Activated T-helper 2 cell treated with anti-CD3 and anti-CD28 coated beads, Interferon-gamma antibody, Interleukin-2, Interleukin-4, amounts not matched to agents 10 μg/mL and 5 μg/mL and 100 μg/mL, durations not matched to agents 14 hours and 24 hours and 36 hours (primary cell): ENCODE measurements around the gene FICD. TPM values are rescaled to one million over a fixed set of nuclear protein-coding genes. Genes with fewer than 3 reads are reported as not detected.

Source experiments
- DNase-seq: peaks from one replicate; pipeline ENCODE4 v3.0.0; 2021; ENCODE audit warnings: low spot score
- H3K27ac Mint-ChIP-seq: one replicate; pipeline ENCODE4 v1.8.0; 2021; ENCODE audit warnings: mixed read lengths
- H3K27me3 Mint-ChIP-seq: one replicate; pipeline ENCODE4 v1.8.0; 2021; ENCODE audit warnings: low read depth, mixed read lengths
- H3K36me3 Mint-ChIP-seq: one replicate; pipeline ENCODE4 v1.8.0; 2021; ENCODE audit warnings: low read depth, mixed read lengths
- H3K4me1 Mint-ChIP-seq: one replicate; pipeline ENCODE4 v1.8.0; 2021; ENCODE audit warnings: low read depth, mixed read lengths
- H3K4me3 Mint-ChIP-seq: one replicate; pipeline ENCODE4 v1.8.0; 2021; ENCODE audit warnings: low read depth, mild to moderate bottlenecking, moderate library complexity, mixed read lengths
- H3K9me3 Mint-ChIP-seq: one replicate; pipeline ENCODE4 v1.8.0; 2021; ENCODE audit warnings: mixed read lengths
- intact Hi-C: fragments of 100-400 bp; cut with micrococcal nuclease; formaldehyde crosslinking; loops from one replicate; pipeline ENCODE4 v1.15.1; 2023
- total RNA-seq: library from RNA; stranded (reverse); gene quantifications from 2 replicates; pipeline ENCODE4 v1.2.3, GENCODE V29; 2022

Gene FICD
- total RNA-seq, 1 donor from 2014 or later = 7.1 TPM

DNA sequence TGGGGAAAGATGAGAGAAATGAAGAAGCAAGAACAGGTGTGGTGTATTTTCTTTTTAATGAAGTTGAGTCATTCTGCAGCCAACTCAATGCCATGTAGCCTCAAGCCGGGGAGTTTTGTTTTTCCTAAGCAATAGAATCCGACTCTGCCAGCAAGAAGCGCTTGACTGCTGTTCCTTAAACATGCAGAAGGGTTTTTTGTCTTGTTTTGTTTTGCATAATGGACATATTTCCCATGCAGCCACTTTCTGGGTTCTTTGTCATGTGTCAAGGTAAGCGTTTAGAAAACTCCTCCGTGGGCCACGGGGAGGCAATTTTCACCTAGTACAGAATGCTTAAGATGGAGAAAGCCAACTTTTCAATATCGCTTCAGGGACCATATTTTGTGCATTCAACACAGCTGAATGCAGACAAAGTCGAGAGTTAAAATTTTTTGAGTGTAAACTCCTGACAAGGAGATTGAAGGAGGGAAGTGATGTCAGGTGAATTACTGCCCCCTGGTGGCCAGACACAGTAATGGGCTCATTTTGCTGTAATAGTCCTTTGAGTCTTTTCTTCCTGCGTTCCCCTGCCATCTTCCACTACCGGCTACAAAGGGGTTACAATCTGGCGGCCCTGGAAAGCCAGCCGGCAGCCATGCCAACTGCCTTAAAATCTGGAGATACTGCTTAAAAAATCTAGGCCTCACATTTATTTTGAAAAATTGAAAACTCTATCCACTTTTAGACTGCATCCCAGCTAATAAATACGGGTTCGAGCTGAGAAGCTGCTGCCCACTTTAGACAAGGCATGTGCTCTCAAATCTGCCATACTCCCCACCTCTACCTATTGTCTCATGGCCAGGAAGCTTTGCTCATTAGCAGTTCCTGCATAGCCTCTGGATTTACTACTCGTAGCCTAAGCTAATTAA is 3.2 kb upstream of the FICD start:
- Mint-ChIP-seq H3K36me3 (no peaks in the 10 kb centered on the region), H3K9me3 (no peaks in the 10 kb centered on the region), H3K4me3 (no peak overlapping the region), H3K27ac (no peak overlapping the region), H3K27me3 (no peaks in the 10 kb centered on the region), H3K4me1 (peaks cover 32% of the 10 kb centered on the region)
- intact Hi-C loops = loop anchor here (5.0 to 10.0 kb wide), 2 partner anchors 520 to 837 kb away; no protein-coding TSS in a partner anchor
- peak; percentile 64 for DNase-seq

GRCh38 chr12:108514468-108514972 is 557 bp upstream of the FICD start:
- intact Hi-C loops = loop anchor here (5.0 to 10.0 kb wide), 2 partner anchors 522 to 840 kb away; no protein-coding TSS in a partner anchor
- no peak for DNase-seq
- H3K27me3 Mint-ChIP-seq = no peaks in the 10 kb centered on the region
- peaks cover 27% of the 10 kb centered on the region for H3K4me1 Mint-ChIP-seq
- H3K4me3 Mint-ChIP-seq = peak overlapping the region; percentile 86
- H3K27ac Mint-ChIP-seq = peak overlapping the region; percentile 60
- H3K36me3 Mint-ChIP-seq = peaks cover 15% of the 10 kb centered on the region
- H3K9me3 Mint-ChIP-seq = no peaks in the 10 kb centered on the region

DNA sequence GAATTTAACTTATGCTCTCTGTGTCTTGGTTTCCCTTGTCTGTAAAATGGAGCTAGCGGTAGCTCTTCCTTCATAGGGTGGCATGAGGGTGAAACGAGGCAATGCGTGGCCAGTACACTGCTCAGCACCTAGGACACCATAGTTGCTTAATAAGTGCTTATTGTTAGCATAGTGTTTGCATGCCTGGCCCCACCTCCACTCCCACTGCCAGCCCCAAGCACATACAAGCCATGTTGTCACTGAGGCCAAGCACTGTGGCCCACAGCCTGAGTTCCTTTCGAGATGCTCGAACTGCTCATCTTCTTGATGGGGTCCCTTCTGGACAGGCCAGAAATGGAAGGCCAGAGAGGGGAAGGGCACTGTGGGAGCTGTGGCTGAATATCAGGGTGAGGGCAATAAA is 839 bp downstream of the FICD start:
- Mint-ChIP-seq H3K27me3 (no peaks in the 10 kb centered on the region), H3K9me3 (no peaks in the 10 kb centered on the region), H3K36me3 (peaks cover 28% of the 10 kb centered on the region), H3K4me1 (peaks cover 27% of the 10 kb centered on the region), H3K27ac (peak overlapping the region; percentile 69), H3K4me3 (peak overlapping the region; percentile 86)
- DNase-seq = no peak
- intact Hi-C loops = loop anchor here (1.0 to 10.0 kb wide), 4 partner anchors 45 to 1056 kb away; partner anchors contain the start of genes ALKBH2, MMAB, MVK and SART3

GRCh38 chr12:108516511-108517275 is 1.6 kb downstream of the FICD start:
- intact Hi-C loops = loop anchor here (5.0 to 10.0 kb wide), 3 partner anchors 576 to 1056 kb away; partner anchors contain the start of genes ALKBH2, MMAB and MVK
- Mint-ChIP-seq H3K9me3 (no peaks in the 10 kb centered on the region), H3K4me1 (peaks cover 25% of the 10 kb centered on the region), H3K4me3 (peak overlapping the region; percentile 86), H3K27ac (no peak overlapping the region), H3K36me3 (peaks cover 34% of the 10 kb centered on the region), H3K27me3 (no peaks in the 10 kb centered on the region)
- no peak for DNase-seq

- Mint-ChIP-seq H3K4me1 (peaks cover 19% of the 10 kb centered on the region), H3K27ac (no peak overlapping the region)
These were observed 2.4 kb downstream of the FICD start for GRCh38 chr12:108517288-108518100.

GRCh38 chr12:108518101-108518715 is 3.1 kb downstream of the FICD start:
- DNase-seq = no peak
- no peak overlapping the region for H3K27ac Mint-ChIP-seq
- no peaks in the 10 kb centered on the region for H3K27me3 Mint-ChIP-seq
- intact Hi-C loops = loop anchor here (5.0 to 10.0 kb wide), 3 partner anchors 574 to 1054 kb away; partner anchors contain the start of genes ALKBH2, MMAB and MVK
- H3K9me3 Mint-ChIP-seq = no peaks in the 10 kb centered on the region
- no peak overlapping the region for H3K4me3 Mint-ChIP-seq
- peaks cover 18% of the 10 kb centered on the region for H3K4me1 Mint-ChIP-seq
- H3K36me3 Mint-ChIP-seq = peaks cover 47% of the 10 kb centered on the region

More at GRCh38 chr12:108517288-108518100, 2.4 kb downstream of the FICD start:
- Mint-ChIP-seq H3K4me3 (peak overlapping the region; percentile 86), H3K36me3 (peaks cover 41% of the 10 kb centered on the region), H3K27me3 (no peaks in the 10 kb centered on the region), H3K9me3 (no peaks in the 10 kb centered on the region)
- intact Hi-C loops = loop anchor here (5.0 to 10.0 kb wide), 3 partner anchors 575 to 1055 kb away; partner anchors contain the start of genes ALKBH2, MMAB and MVK
- DNase-seq = no peak

GRCh38 chr12:108518716-108519496 is 3.8 kb downstream of the FICD start:
- intact Hi-C loops = loop anchor here (5.0 to 10.0 kb wide), 3 partner anchors 573 to 1053 kb away; partner anchors contain the start of genes ALKBH2, MMAB and MVK
- Mint-ChIP-seq H3K27me3 (no peaks in the 10 kb centered on the region), H3K4me3 (no peak overlapping the region), H3K4me1 (peaks cover 16% of the 10 kb centered on the region), H3K36me3 (peaks cover 54% of the 10 kb centered on the region), H3K27ac (no peak overlapping the region), H3K9me3 (no peaks in the 10 kb centered on the region)
- no peak for DNase-seq

DNA sequence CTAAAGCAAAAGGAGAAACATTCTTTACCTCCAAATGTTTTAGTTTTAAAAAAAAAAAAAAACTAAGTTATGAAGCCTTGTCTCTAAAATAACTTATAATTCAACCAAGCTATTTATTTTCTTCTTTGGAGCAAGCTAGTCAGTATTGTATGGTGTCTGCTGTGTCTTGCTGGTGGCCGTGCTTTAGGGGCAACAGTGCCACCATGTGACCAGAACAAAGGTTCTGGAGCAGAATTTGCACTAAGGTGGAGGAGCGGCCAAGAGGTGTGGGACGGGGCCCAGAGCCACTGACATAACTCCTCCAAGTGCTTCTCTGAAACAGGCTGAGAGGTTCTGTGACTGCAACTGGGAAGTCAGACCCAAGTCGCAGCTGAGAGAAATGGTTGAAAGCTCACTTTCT is 4.5 kb downstream of the FICD start:
- intact Hi-C loops = loop anchor here (5.0 to 10.0 kb wide), 3 partner anchors 573 to 1053 kb away; partner anchors contain the start of genes ALKBH2, MMAB and MVK
- Mint-ChIP-seq H3K27ac (no peak overlapping the region), H3K36me3 (peaks cover 59% of the 10 kb centered on the region), H3K4me3 (no peak overlapping the region), H3K9me3 (no peaks in the 10 kb centered on the region), H3K27me3 (no peaks in the 10 kb centered on the region), H3K4me1 (peaks cover 12% of the 10 kb centered on the region)
- DNase-seq = no peak

DNA sequence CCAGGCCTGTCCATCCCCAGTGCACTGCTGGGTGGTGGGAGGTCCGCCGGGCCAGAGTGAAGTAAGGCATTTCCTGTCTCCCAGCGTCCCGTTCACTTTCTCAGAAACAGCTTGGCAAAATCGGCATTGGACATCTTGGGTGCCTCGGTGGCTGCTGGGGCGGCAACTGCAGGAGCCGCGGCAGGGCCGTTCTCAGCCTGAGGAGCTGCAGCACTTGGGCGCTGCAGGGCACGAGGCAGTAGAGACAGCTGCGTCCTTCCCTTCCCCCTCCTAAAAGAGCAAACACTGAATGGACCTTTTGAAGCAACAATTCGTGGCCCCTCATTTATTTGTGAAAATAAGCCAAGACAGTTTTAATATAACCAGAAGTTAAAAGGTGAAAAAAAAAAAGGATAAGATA is 8.3 kb downstream of the FICD start:
- DNase-seq = no peak
- H3K4me1 Mint-ChIP-seq = peaks cover 6% of the 10 kb centered on the region
- H3K9me3 Mint-ChIP-seq = no peaks in the 10 kb centered on the region
- no peak overlapping the region for H3K4me3 Mint-ChIP-seq
- no peak overlapping the region for H3K27ac Mint-ChIP-seq
- intact Hi-C loops = no loop called here
- H3K27me3 Mint-ChIP-seq = no peaks in the 10 kb centered on the region
- H3K36me3 Mint-ChIP-seq = peaks cover 83% of the 10 kb centered on the region

DNA sequence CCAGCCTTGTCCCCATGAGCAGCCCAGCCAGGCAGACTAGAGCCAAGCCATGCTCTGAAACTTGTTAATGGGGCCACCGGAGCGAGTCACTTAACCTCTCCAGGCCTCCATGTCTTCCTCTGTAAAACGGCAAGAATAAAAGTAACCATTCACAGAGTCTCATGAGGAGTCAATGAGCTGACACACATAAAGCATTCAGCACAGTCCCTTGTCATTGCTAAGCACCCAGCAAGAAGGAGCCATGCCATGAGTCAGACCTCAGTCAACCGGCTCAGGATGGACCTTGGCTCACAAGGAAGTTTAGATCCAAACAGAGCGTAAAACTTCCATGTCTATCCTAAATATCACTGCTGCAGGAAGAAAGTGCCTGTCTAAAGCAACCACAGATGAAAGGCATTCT is 10.6 kb downstream of the FICD start:
- peaks cover 84% of the 10 kb centered on the region for H3K36me3 Mint-ChIP-seq
- H3K9me3 Mint-ChIP-seq = no peaks in the 10 kb centered on the region
- no peak overlapping the region for H3K4me3 Mint-ChIP-seq
- intact Hi-C loops = no loop called here
- H3K27ac Mint-ChIP-seq = no peak overlapping the region
- DNase-seq = no peak
- H3K4me1 Mint-ChIP-seq = peaks cover 6% of the 10 kb centered on the region
- no peaks in the 10 kb centered on the region for H3K27me3 Mint-ChIP-seq
